Measurements from ENCODE around the gene RNF43. TPM values are rescaled to one million over a fixed set of nuclear protein-coding genes. Genes with fewer than 3 reads are reported as not detected.

RNF43 gene
- total and polyA plus RNA-seq, 2 of the 13 experiments (the other 11 are each of a cell fraction or from before 2014, with no cell fraction given), result 31.0 to 53.4 TPM

DNA sequence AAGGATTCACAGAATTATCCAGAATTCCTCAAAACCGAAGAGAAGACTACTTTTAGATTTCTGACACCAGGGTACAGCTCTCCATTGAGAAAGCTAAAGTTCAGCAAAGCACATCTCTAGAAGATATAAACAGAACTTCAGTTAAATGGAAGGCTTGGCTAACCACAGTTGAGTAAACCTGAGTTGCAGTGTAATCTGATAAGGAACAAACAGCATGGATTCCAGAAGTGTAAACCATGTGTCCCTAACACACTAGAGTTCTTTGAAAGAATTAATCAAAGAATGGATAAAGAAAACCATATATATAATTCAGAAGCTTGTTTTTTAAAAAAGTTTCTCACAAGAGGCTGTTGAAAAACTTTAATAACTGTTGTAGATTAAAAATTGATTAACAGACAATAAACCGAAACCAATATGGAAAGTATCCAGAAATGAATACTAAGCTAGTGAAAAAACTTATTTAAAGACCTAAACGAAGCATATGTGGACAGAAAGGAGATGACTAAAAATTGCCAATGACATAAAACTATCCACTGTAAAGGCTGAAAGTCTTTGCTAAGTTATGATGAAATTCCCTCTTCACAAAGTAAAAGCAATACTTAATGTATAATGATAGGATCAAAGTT, 4.3 kb downstream of the RNF43 start (continued):
- TF ChIP-seq, protein P1, sequence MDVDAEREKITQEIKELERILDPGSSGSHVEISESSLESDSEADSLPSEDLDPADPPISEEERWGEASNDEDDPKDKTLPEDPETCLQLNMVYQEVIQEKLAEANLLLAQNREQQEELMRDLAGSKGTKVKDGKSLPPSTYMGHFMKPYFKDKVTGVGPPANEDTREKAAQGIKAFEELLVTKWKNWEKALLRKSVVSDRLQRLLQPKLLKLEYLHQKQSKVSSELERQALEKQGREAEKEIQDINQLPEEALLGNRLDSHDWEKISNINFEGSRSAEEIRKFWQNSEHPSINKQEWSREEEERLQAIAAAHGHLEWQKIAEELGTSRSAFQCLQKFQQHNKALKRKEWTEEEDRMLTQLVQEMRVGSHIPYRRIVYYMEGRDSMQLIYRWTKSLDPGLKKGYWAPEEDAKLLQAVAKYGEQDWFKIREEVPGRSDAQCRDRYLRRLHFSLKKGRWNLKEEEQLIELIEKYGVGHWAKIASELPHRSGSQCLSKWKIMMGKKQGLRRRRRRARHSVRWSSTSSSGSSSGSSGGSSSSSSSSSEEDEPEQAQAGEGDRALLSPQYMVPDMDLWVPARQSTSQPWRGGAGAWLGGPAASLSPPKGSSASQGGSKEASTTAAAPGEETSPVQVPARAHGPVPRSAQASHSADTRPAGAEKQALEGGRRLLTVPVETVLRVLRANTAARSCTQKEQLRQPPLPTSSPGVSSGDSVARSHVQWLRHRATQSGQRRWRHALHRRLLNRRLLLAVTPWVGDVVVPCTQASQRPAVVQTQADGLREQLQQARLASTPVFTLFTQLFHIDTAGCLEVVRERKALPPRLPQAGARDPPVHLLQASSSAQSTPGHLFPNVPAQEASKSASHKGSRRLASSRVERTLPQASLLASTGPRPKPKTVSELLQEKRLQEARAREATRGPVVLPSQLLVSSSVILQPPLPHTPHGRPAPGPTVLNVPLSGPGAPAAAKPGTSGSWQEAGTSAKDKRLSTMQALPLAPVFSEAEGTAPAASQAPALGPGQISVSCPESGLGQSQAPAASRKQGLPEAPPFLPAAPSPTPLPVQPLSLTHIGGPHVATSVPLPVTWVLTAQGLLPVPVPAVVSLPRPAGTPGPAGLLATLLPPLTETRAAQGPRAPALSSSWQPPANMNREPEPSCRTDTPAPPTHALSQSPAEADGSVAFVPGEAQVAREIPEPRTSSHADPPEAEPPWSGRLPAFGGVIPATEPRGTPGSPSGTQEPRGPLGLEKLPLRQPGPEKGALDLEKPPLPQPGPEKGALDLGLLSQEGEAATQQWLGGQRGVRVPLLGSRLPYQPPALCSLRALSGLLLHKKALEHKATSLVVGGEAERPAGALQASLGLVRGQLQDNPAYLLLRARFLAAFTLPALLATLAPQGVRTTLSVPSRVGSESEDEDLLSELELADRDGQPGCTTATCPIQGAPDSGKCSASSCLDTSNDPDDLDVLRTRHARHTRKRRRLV (CRISPR knock-in tag; IDR thresholded peaks at IDR 0.05), result no peak
- TF ChIP-seq, protein P2, sequence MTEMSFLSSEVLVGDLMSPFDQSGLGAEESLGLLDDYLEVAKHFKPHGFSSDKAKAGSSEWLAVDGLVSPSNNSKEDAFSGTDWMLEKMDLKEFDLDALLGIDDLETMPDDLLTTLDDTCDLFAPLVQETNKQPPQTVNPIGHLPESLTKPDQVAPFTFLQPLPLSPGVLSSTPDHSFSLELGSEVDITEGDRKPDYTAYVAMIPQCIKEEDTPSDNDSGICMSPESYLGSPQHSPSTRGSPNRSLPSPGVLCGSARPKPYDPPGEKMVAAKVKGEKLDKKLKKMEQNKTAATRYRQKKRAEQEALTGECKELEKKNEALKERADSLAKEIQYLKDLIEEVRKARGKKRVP (CRISPR knock-in tag; IDR thresholded peaks at IDR 0.05), result peak in 1 of 2 experiments; percentile 48; a peak in 2 of 4 replicates
- TF ChIP-seq HOXA5 (CRISPR knock-in tag; IDR thresholded peaks at IDR 0.05) (no peak), ISL2 (CRISPR knock-in tag; IDR thresholded peaks at IDR 0.05) (peak; percentile 75; the same call in 1 of the 2 replicates), CCAR2 (optimal IDR thresholded peaks at IDR 0.05; ENCODE audit: low read depth, low read length) (no peak), FOXC1 (CRISPR knock-in tag; IDR thresholded peaks at IDR 0.05; ENCODE audit: borderline replicate concordance) (no peak), SAFB2 (CRISPR knock-in tag; IDR thresholded peaks at IDR 0.05; ENCODE audit: borderline replicate concordance, low read depth) (no peak), ZNF841 (CRISPR knock-in tag; IDR thresholded peaks at IDR 0.05; ENCODE audit: borderline replicate concordance) (peak; percentile 60; the same call in 1 of the 2 replicates), KDM3A (CRISPR knock-in tag; IDR thresholded peaks at IDR 0.05; ENCODE audit: low read depth) (no peak), JDP2 (CRISPR knock-in tag; IDR thresholded peaks at IDR 0.05; ENCODE audit: borderline replicate concordance) (no peak), NFKBIZ (CRISPR knock-in tag; IDR thresholded peaks at IDR 0.05) (0 out of 2 replicates have a peak, but pooled peaks have one; percentile 56), RXRB (CRISPR knock-in tag; IDR thresholded peaks at IDR 0.05; ENCODE audit: borderline replicate concordance) (peak; percentile 48; the same call in 1 of the 2 replicates), NONO (IDR thresholded peaks at IDR 0.05) (no peak), NONO (CRISPR knock-in tag; conservative IDR thresholded peaks at IDR 0.05) (peak; percentile 55)
- TF ChIP-seq, protein P3, sequence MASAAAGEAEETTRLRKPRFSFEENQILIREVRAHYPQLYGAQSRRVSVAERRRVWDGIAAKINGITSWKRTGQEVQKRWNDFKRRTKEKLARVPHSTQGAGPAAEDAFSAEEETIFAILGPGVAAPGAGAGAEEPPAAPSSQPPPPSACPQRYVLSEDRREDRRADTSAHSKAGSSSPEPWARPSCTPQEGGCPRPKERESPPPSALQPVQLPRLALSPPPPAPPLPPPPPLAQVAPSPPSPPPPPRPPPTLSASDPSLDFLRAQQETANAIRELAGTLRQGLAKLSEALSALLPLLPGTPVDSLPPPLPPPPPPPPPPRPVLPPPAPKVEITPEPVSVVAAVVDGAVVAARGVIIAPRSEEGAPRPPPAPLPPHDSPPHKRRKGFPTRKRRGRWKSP (CRISPR knock-in tag; IDR thresholded peaks at IDR 0.05), result no peak
- TF ChIP-seq, protein P4, sequence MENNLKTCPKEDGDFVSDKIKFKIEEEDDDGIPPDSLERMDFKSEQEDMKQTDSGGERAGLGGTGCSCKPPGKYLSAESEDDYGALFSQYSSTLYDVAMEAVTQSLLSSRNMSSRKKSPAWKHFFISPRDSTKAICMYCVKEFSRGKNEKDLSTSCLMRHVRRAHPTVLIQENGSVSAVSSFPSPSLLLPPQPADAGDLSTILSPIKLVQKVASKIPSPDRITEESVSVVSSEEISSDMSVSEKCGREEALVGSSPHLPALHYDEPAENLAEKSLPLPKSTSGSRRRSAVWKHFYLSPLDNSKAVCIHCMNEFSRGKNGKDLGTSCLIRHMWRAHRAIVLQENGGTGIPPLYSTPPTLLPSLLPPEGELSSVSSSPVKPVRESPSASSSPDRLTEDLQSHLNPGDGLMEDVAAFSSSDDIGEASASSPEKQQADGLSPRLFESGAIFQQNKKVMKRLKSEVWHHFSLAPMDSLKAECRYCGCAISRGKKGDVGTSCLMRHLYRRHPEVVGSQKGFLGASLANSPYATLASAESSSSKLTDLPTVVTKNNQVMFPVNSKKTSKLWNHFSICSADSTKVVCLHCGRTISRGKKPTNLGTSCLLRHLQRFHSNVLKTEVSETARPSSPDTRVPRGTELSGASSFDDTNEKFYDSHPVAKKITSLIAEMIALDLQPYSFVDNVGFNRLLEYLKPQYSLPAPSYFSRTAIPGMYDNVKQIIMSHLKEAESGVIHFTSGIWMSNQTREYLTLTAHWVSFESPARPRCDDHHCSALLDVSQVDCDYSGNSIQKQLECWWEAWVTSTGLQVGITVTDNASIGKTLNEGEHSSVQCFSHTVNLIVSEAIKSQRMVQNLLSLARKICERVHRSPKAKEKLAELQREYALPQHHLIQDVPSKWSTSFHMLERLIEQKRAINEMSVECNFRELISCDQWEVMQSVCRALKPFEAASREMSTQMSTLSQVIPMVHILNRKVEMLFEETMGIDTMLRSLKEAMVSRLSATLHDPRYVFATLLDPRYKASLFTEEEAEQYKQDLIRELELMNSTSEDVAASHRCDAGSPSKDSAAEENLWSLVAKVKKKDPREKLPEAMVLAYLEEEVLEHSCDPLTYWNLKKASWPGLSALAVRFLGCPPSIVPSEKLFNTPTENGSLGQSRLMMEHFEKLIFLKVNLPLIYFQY (CRISPR knock-in tag; IDR thresholded peaks at IDR 0.05; ENCODE audit: borderline replicate concordance), result no peak
- TF ChIP-seq, protein P5, sequence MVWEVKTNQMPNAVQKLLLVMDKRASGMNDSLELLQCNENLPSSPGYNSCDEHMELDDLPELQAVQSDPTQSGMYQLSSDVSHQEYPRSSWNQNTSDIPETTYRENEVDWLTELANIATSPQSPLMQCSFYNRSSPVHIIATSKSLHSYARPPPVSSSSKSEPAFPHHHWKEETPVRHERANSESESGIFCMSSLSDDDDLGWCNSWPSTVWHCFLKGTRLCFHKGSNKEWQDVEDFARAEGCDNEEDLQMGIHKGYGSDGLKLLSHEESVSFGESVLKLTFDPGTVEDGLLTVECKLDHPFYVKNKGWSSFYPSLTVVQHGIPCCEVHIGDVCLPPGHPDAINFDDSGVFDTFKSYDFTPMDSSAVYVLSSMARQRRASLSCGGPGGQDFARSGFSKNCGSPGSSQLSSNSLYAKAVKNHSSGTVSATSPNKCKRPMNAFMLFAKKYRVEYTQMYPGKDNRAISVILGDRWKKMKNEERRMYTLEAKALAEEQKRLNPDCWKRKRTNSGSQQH (CRISPR knock-in tag; IDR thresholded peaks at IDR 0.05; ENCODE audit: low read depth), result peak; percentile 71; the same call in 1 of the 2 replicates
